A549 (cell line): ENCODE results near the gene PTH2. TPM values are rescaled to one million over a fixed set of nuclear protein-coding genes. Genes with fewer than 3 reads are reported as not detected.

Source experiments
- ATAC-seq, 2 experiments: fragments of 200-7000 bp in 1 of 2; fragments of >200 bp in 1 of 2; cut with Nextera tagmentation in 1 of 2; cut with Tn5 transposase in 1 of 2; 3 replicates each; pipeline versions ENCODE4 v1.8.0 to v1.9.1; 2018 to 2020; ENCODE audit warnings: mild to moderate bottlenecking in 1 of 2, moderate library complexity in 1 of 2
- CTCF ChIA-PET: fragments of 300-600 bp; sonication (Branson Sonifier 250); formaldehyde crosslinking; extraction: SDS; loops from one replicate; lab custom pipeline; 2021; ENCODE audit warnings: antibody characterized with exemption, inconsistent platforms; lab: Yijun Ruan, JAX
- POLR2A ChIA-PET: fragments of 350-600 bp; formaldehyde crosslinking; extraction: SDS; loops from one replicate; lab custom pipeline; 2021; ENCODE audit warnings: antibody characterized with exemption, inconsistent platforms; lab: Yijun Ruan, JAX
- DNase-seq, 2 experiments: peaks; one replicate each; pipeline versions ENCODE4 v3.0.0 to v3.0.0-alpha.2; 2011 to 2016; ENCODE audit warnings: low read depth in 1 of 2, low spot score in 1 of 2
- FAIRE-seq: peaks from 2 replicates; lab custom pipeline; 2011; peaks lifted over from hg19 to GRCh38; lab: Jason Lieb, UNC
- H3K27ac ChIP-seq, 2 experiments: fragments of >200 bp; sonication (Bioruptor Twin); formaldehyde crosslinking; 3 replicates each; pipeline ENCODE4 v1.5.1; 2016 to 2017
- H3K4me1 ChIP-seq: fragments of >200 bp; sonication (Bioruptor Twin); formaldehyde crosslinking; 3 replicates; pipeline ENCODE4 v1.6.1; 2016
- H3K4me2 ChIP-seq: fragments of >200 bp; sonication (Bioruptor Twin); formaldehyde crosslinking; 3 replicates; pipeline ENCODE4 v1.6.1; 2016
- H3K4me3 ChIP-seq: fragments of >200 bp; sonication (Bioruptor Twin); formaldehyde crosslinking; 3 replicates; pipeline ENCODE4 v1.5.1; 2016
- H3K9me3 ChIP-seq: fragments of >200 bp; sonication (Bioruptor Twin); formaldehyde crosslinking; 3 replicates; pipeline ENCODE4 v1.6.1; 2016
- CBX2 ChIP-seq: fragments of 200-600 bp; sonication (generic); IDR thresholded peaks from 2 replicates; pipeline ENCODE4 v1.6.1; 2016; ENCODE audit warnings: low read depth, mild to moderate bottlenecking, borderline replicate concordance
- CEBPB ChIP-seq, 2 experiments: fragments of >200 bp in 1 of 2; sonication (Bioruptor Twin) in 1 of 2; formaldehyde crosslinking in 1 of 2; IDR thresholded peaks; 2 replicates each; pipeline ENCODE4 v1.6.1; 2012 to 2016
- FOSL2 ChIP-seq, 2 experiments: fragments of 450-650 bp in 1 of 2; fragments of >200 bp in 1 of 2; sonication (Bioruptor Twin) in 1 of 2; formaldehyde crosslinking; IDR thresholded peaks; 2 replicates each; pipeline versions ENCODE4 v1.5.0 to v1.6.1; 2016 to 2020; ENCODE audit warnings: mild to moderate bottlenecking in 1 of 2, moderate library complexity in 1 of 2
- HEYL ChIP-seq: fragments of 250-450 bp; sonication (Bioruptor Pico); IDR thresholded peaks from 2 replicates; pipeline ENCODE4 v1.8.0; 2021; ENCODE audit warnings: mild to moderate bottlenecking, moderate library complexity
- JUNB ChIP-seq: fragments of >200 bp; sonication (Bioruptor Twin); formaldehyde crosslinking; IDR thresholded peaks from 2 replicates; pipeline ENCODE4 v1.6.1; 2016
- KDM5A ChIP-seq: fragments of 200-600 bp; sonication (generic); IDR thresholded peaks from 2 replicates; pipeline ENCODE4 v1.6.1; 2016; ENCODE audit warnings: antibody characterized with exemption, mild to moderate bottlenecking
- MAFK ChIP-seq: fragments of 450-650 bp; IDR thresholded peaks from 2 replicates; pipeline ENCODE4 v1.6.1; 2014; ENCODE audit not compliant: partially characterized antibody
- MYC ChIP-seq: IDR thresholded peaks from 2 replicates; pipeline ENCODE4 v1.6.1; 2012; ENCODE audit warnings: mild to moderate bottlenecking, inconsistent platforms, low read length, improper control_type of control experiment, borderline replicate concordance
- NPAS2 ChIP-seq: fragments of 250-450 bp; sonication (Bioruptor Pico); IDR thresholded peaks from 2 replicates; pipeline ENCODE4 v1.8.0; 2022; ENCODE audit warnings: mild to moderate bottlenecking, moderate library complexity, borderline replicate concordance
- PHF8 ChIP-seq: fragments of 200-600 bp; sonication (generic); IDR thresholded peaks from 2 replicates; pipeline ENCODE4 v1.6.1; 2016; ENCODE audit warnings: low read depth, mild to moderate bottlenecking, antibody characterized with exemption, moderate library complexity, borderline replicate concordance
- POLR2A ChIP-seq: IDR thresholded peaks from 2 replicates; pipeline ENCODE4 v1.6.1; 2012; ENCODE audit warnings: mild to moderate bottlenecking, low read length
- RAD21 ChIP-seq, 2 experiments: fragments of >200 bp in 1 of 2; sonication (Bioruptor Twin) in 1 of 2; formaldehyde crosslinking in 1 of 2; IDR thresholded peaks in 1 of 2; conservative IDR thresholded peaks in 1 of 2; 2 replicates in 1 of 2; 3 replicates in 1 of 2; pipeline ENCODE4 v1.6.1; 2012 to 2018; ENCODE audit warnings: inconsistent platforms in 1 of 2
- RARB ChIP-seq: fragments of 250-450 bp; sonication (Bioruptor Pico); IDR thresholded peaks from 2 replicates; pipeline ENCODE4 v1.8.0; 2021; ENCODE audit warnings: mild to moderate bottlenecking, moderate library complexity
- RCOR1 ChIP-seq: fragments of 150-350 bp; IDR thresholded peaks from 2 replicates; pipeline ENCODE4 v1.6.1; 2014; ENCODE audit warnings: antibody characterized with exemption, low read length, low read depth
- ZNF302 ChIP-seq: fragments of 250-450 bp; sonication (Bioruptor Pico); IDR thresholded peaks from 2 replicates; pipeline ENCODE4 v1.9.0; 2021; ENCODE audit warnings: inconsistent platforms, mild to moderate bottlenecking, moderate library complexity
- WGBS: methylation state at CpG from one replicate; pipeline ENCODE4 v1.1.6; 2017; ENCODE audit errors: missing lambda C conversion rate; 5-methylcytosine and 5-hydroxymethylcytosine counted together
- polyA plus RNA-seq, 4 experiments: library from polyadenylated mRNA; depleted of rRNA in 3 of 4; stranded (reverse); fragments of >200 nt; fragmentation: RNase III in 1 of 4; extraction: RNeasy Plus Mini Kit Qiagen cat#74134 plus additional on column Dnase treatment in 1 of 4; gene quantifications; 2 replicates in 3 of 4; 3 replicates in 1 of 4; pipeline ENCODE4 v1.2.3, GENCODE V29; 2011 to 2017
- TF ChIP-seq, protein P1 (sequence below): IDR thresholded peaks from 2 replicates; pipeline ENCODE4 v1.6.1; 2012
- TF ChIP-seq, protein P2 (sequence below): fragments of 150-350 bp; IDR thresholded peaks from 2 replicates; pipeline ENCODE4 v1.6.1; 2014; ENCODE audit warnings: low read depth, mild to moderate bottlenecking, low read length
- TF ChIP-seq, protein P3 (sequence below): fragments of 250-450 bp; sonication (Bioruptor Pico); IDR thresholded peaks from 2 replicates; pipeline ENCODE4 v1.5.0; 2021; ENCODE audit warnings: mild to moderate bottlenecking, moderate library complexity, borderline replicate concordance
- TF ChIP-seq, protein P4 (sequence below): fragments of >200 bp; sonication (Bioruptor Twin); formaldehyde crosslinking; IDR thresholded peaks from 3 replicates; pipeline ENCODE4 v1.6.1; 2016

PTH2 gene
- polyA plus RNA-seq, 2 of the 4 experiments (the other 2 are of a cell fraction) = not detected

DNA sequence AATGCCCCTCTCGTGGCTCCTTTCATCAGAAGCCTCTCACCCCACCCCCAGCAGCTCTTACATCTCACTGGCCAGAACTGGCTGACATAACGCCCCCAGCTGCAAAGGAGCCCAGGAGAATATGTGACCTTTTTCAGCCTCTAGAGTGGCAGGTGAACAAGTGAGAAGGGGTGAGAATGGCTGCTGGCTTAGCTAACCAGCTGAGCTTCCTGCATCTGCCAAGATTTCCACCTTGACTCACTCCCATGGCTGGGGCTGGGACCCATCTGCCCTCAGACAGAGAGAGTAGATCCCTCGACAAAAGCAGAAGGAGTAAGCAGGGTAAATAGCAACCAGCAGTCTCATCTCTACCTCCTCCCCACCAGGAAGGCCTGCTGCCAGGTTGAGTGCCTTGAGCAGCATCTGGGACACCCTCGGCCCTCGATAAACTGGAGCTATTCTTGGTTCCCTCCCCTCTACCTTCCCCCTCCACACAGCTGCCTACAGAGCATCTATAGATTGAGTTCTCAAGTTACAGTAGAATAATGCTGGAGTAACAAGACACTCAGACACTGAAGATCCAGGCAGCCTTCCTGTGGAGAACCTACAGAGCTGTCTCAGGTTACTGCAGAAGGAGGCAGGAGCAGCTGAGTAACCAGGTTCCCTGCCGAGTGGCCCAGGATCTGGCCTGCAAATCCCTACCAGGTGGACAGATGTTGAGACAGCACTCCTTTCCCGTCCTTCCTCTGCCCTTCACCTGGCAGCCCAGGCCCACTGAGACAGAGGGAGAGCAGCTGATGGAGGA, 19.6 kb downstream of the PTH2 start:
- no peak for DNase-seq

DNA sequence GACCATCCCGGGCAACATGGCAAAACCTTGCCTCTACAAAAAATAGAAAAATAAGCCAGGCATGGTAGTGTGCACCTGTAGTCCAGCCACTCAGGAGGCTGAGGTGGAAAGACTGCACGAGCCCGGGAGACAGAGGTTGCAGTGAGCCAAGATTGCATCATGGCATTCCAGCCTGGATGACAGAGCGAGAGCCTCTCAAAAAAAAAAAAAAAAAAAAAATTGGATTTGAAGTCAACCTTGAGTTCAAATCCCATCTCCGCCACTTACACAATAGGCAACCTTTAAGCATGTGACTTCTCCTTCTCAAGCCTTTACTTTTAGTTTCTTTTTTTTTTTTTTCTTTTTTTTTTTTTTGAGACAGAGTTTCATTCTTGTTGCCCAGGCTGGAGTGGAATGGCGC, 23.2 kb downstream of the PTH2 start:
- TF ChIP-seq KDM5A (no peak), CEBPB (IDR thresholded peaks at IDR 0.05) (0 out of 4 replicates have a peak, but pooled peaks of 1 of the 2 experiments have one; percentile 14), CBX2 (no peak), JUNB (no peak), NPAS2 (CRISPR knock-in tag) (no peak)
- TF ChIP-seq, all 56 proteins: peak for 1
- FAIRE-seq = no peak
- CTCF ChIA-PET = interaction anchor here (0.7 to 8.0 kb wide), 3 partner anchors 9 to 302 kb away, joined by 3 to 68 read pairs (median 5); no protein-coding TSS in a partner anchor
- no peak for ATAC-seq
- 70% methylated on average over 6 of the region's 6 CpGs for WGBS
- POLR2A ChIA-PET = no interaction called here
- H3K4me3 ChIP-seq = no peak overlapping the region
- H3K4me2 ChIP-seq = no peak overlapping the region
- no peaks in the 10 kb centered on the region for H3K4me1 ChIP-seq
- H3K9me3 ChIP-seq = no peaks in the 10 kb centered on the region
- no peak overlapping the region for H3K27ac ChIP-seq
- no peak for DNase-seq

More for the DNA sequence above, 19.6 kb downstream of the PTH2 start:
- ATAC-seq (peak in 1 of 2 experiments; percentile 18; a peak in 3 of 6 replicates), FAIRE-seq (no peak)
- Histone ChIP-seq H3K9me3 (no peaks in the 10 kb centered on the region), H3K27ac (no peak overlapping the region), H3K4me1 (no peaks in the 10 kb centered on the region), H3K4me3 (no peak overlapping the region), H3K4me2 (no peak overlapping the region)
- WGBS = 64% methylated on average over 7 of the region's 7 CpGs
- no peak for TF ChIP-seq RARB (CRISPR knock-in tag)
- TF ChIP-seq ZNF302 = no peak
- no peak for TF ChIP-seq HEYL (CRISPR knock-in tag)
- TF ChIP-seq MYC = no peak
- TF ChIP-seq, protein P1, sequence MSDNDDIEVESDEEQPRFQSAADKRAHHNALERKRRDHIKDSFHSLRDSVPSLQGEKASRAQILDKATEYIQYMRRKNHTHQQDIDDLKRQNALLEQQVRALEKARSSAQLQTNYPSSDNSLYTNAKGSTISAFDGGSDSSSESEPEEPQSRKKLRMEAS = no peak
- no peak for TF ChIP-seq POLR2A
- TF ChIP-seq, protein P2, sequence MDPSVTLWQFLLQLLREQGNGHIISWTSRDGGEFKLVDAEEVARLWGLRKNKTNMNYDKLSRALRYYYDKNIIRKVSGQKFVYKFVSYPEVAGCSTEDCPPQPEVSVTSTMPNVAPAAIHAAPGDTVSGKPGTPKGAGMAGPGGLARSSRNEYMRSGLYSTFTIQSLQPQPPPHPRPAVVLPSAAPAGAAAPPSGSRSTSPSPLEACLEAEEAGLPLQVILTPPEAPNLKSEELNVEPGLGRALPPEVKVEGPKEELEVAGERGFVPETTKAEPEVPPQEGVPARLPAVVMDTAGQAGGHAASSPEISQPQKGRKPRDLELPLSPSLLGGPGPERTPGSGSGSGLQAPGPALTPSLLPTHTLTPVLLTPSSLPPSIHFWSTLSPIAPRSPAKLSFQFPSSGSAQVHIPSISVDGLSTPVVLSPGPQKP = no peak
- no peak for TF ChIP-seq JUNB
- no peak for TF ChIP-seq FOSL2 (IDR thresholded peaks at IDR 0.05)
- TF ChIP-seq FOSL2 (CRISPR knock-in tag; IDR thresholded peaks at IDR 0.05) = no peak
- TF ChIP-seq, protein P3, sequence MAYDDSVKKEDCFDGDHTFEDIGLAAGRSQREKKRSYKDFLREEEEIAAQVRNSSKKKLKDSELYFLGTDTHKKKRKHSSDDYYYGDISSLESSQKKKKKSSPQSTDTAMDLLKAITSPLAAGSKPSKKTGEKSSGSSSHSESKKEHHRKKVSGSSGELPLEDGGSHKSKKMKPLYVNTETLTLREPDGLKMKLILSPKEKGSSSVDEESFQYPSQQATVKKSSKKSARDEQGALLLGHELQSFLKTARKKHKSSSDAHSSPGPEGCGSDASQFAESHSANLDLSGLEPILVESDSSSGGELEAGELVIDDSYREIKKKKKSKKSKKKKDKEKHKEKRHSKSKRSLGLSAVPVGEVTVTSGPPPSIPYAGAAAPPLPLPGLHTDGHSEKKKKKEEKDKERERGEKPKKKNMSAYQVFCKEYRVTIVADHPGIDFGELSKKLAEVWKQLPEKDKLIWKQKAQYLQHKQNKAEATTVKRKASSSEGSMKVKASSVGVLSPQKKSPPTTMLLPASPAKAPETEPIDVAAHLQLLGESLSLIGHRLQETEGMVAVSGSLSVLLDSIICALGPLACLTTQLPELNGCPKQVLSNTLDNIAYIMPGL = no peak
- TF ChIP-seq, protein P4, sequence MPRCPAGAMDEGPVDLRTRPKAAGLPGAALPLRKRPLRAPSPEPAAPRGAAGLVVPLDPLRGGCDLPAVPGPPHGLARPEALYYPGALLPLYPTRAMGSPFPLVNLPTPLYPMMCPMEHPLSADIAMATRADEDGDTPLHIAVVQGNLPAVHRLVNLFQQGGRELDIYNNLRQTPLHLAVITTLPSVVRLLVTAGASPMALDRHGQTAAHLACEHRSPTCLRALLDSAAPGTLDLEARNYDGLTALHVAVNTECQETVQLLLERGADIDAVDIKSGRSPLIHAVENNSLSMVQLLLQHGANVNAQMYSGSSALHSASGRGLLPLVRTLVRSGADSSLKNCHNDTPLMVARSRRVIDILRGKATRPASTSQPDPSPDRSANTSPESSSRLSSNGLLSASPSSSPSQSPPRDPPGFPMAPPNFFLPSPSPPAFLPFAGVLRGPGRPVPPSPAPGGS = no peak
- no peak for TF ChIP-seq RAD21 (conservative IDR thresholded peaks at IDR 0.05 in 1 of 2, IDR thresholded peaks at IDR 0.05 in 1 of 2)
- no peak for TF ChIP-seq NPAS2 (CRISPR knock-in tag)
- no peak for TF ChIP-seq PHF8
- no peak for TF ChIP-seq MAFK
- no peak for TF ChIP-seq RCOR1
- ChIA-PET POLR2A (no interaction called here), CTCF (interaction anchor here (0.6 to 8.0 kb wide), 7 partner anchors 8 to 177 kb away, joined by 3 to 68 read pairs (median 4); no protein-coding TSS in a partner anchor)
